ENCODE results near the gene HEG1.

Gene HEG1

DNA sequence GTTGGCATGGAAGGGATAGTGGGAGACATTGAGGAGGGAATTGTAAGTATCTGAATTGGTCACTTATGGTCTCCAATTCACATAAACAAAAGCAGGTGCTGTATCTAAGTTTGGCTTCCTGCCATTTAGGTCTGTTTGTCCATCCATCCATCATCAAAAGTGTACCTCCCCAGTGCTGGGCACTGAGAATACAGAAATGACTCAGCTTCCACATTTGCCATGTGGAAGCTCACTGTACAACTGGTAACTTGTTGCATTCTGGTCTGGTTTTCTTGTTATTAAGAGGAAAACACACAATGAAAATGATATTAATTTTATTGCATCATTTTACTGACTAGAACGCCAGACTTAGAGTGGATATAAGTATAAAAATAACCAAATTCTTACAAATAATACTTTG lies 90.4 kb downstream of the HEG1 start:
- peaks cover 4% of the 10 kb centered on the region; the same call in 1 of the 2 replicates for H3K36me3 ChIP-seq (ENCODE audit: low read depth)
- ATAC-seq (ENCODE audit: low read depth) (no peak), DNase-seq (ENCODE audit: low spot score) (no peak)
- H3K4me1 ChIP-seq (ENCODE audit: insufficient read depth, poor library complexity, severe bottlenecking) = no peaks in the 10 kb centered on the region
- H3K27ac ChIP-seq (ENCODE audit: poor library complexity, severe bottlenecking) = no peak overlapping the region
- H3K4me3 ChIP-seq (ENCODE audit: severe bottlenecking) = no peak overlapping the region
- H3K9me3 ChIP-seq (ENCODE audit: severe bottlenecking) = no peaks in the 10 kb centered on the region
- H3K27me3 ChIP-seq (ENCODE audit: insufficient read depth, poor library complexity, severe bottlenecking) = no peaks in the 10 kb centered on the region
- TF ChIP-seq, protein P1, sequence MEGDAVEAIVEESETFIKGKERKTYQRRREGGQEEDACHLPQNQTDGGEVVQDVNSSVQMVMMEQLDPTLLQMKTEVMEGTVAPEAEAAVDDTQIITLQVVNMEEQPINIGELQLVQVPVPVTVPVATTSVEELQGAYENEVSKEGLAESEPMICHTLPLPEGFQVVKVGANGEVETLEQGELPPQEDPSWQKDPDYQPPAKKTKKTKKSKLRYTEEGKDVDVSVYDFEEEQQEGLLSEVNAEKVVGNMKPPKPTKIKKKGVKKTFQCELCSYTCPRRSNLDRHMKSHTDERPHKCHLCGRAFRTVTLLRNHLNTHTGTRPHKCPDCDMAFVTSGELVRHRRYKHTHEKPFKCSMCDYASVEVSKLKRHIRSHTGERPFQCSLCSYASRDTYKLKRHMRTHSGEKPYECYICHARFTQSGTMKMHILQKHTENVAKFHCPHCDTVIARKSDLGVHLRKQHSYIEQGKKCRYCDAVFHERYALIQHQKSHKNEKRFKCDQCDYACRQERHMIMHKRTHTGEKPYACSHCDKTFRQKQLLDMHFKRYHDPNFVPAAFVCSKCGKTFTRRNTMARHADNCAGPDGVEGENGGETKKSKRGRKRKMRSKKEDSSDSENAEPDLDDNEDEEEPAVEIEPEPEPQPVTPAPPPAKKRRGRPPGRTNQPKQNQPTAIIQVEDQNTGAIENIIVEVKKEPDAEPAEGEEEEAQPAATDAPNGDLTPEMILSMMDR (IDR thresholded peaks at IDR 0.05; ENCODE audit: poor library complexity, severe bottlenecking) = no peak

DNA sequence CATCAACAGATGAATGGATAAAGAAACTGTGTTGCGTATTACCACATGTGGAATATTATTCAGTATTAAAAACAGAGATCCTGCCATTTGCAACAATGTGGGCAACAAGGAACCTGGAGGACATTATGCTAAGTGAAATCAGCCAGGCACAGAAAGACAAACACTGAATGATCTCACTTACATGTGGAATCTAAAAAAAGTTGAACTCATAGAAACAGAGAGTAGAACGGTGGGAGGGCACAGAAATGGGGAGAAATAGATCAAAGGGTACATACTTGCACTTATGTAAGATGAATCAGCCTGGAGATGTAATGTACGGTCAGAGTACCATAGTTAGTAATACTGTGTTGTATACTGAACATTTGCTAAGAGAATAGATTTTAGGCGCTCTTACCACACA lies 91.4 kb downstream of the HEG1 start:
- Histone ChIP-seq H3K36me3 (ENCODE audit: low read depth) (peaks cover 4% of the 10 kb centered on the region; the same call in 1 of the 2 replicates), H3K27ac (ENCODE audit: poor library complexity, severe bottlenecking) (no peak overlapping the region), H3K9me3 (ENCODE audit: severe bottlenecking) (no peaks in the 10 kb centered on the region), H3K4me1 (ENCODE audit: insufficient read depth, poor library complexity, severe bottlenecking) (no peaks in the 10 kb centered on the region), H3K27me3 (ENCODE audit: insufficient read depth, poor library complexity, severe bottlenecking) (no peaks in the 10 kb centered on the region), H3K4me3 (ENCODE audit: severe bottlenecking) (no peak overlapping the region)
- DNase-seq (ENCODE audit: low spot score) (no peak), ATAC-seq (ENCODE audit: low read depth) (no peak)
- TF ChIP-seq, protein P1 (IDR thresholded peaks at IDR 0.05; ENCODE audit: poor library complexity, severe bottlenecking) = no peak

DNA sequence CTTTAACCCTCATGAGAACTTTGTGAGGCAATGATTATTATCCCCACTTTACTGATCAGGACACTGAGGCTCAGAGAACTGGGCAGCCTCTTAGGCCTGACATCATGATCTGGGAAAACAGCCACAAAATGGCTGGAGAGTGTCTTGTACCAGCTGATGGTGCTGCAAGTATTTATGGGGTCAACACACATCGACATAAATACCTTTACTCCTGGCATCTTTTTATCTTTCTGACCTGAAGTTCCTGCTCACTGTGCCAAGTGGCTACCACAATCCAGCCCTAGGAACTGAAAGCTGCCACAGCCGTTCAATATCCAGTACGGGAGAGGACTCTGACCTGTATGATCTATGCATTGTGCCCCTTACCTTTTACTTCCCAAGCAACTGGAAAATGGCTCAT lies 92.0 kb downstream of the HEG1 start:
- Histone ChIP-seq H3K9me3 (ENCODE audit: severe bottlenecking) (no peaks in the 10 kb centered on the region), H3K27me3 (ENCODE audit: insufficient read depth, poor library complexity, severe bottlenecking) (no peaks in the 10 kb centered on the region)
- TF ChIP-seq, protein P1 (IDR thresholded peaks at IDR 0.05; ENCODE audit: poor library complexity, severe bottlenecking) = no peak

DNA sequence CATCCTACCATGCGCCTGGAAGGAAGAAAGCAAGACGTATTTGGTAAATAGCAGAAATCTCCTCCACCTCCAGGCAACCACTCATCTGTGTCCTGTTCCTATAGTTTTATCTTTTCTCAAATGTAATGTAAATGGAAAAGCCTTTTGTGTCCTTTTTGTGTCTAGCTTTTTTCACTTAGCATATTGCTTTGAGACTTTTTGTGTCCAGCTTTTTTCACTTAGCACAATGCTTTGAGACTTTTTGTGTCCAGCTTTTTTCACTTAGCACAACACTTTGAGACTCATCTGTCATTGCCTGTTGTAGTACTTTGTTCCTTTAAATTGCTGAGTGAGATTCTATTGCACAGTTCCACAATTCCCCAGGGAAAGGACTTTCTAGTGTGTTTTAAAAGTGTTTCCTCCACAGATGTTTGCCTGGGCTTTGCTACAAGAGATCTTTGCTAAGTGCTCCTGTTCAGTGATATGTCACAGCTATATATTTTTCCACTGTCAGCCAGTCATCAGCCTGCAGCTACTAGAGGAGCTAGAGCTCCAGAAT lies 93.3 kb downstream of the HEG1 start:
- TF ChIP-seq, protein P1 (IDR thresholded peaks at IDR 0.05; ENCODE audit: poor library complexity, severe bottlenecking) = no peak
- H3K4me1 ChIP-seq (ENCODE audit: insufficient read depth, poor library complexity, severe bottlenecking) = no peaks in the 10 kb centered on the region

More for the DNA sequence above, 92.0 kb downstream of the HEG1 start:
- ATAC-seq (ENCODE audit: low read depth) = no peak
- Histone ChIP-seq H3K4me3 (ENCODE audit: severe bottlenecking) (no peak overlapping the region), H3K27ac (ENCODE audit: poor library complexity, severe bottlenecking) (no peak overlapping the region), H3K4me1 (ENCODE audit: insufficient read depth, poor library complexity, severe bottlenecking) (no peaks in the 10 kb centered on the region), H3K36me3 (ENCODE audit: low read depth) (no peaks in the 10 kb centered on the region)
- no peak for DNase-seq (ENCODE audit: low spot score)

DNA sequence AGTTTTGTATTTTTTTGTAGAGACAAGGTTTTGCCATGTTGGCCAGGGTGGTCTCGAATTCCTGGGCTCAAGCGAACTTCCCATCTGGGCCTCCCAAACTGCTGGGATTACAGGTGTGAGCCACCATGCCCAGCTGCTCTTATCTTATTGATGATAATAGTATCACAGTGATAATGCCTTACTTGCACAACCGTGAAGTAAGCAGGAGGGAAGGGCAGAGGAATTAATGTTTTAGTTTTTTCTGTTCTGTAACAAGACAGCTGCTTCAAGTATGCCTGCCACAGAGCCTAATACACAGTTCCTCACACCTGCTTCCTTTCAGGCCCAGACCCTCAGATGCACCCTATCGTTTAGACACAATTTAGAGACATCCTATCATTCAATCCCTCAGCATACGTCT lies 95.1 kb downstream of the HEG1 start:
- H3K4me3 ChIP-seq (ENCODE audit: severe bottlenecking) = no peak overlapping the region
- TF ChIP-seq, protein P1 (IDR thresholded peaks at IDR 0.05; ENCODE audit: poor library complexity, severe bottlenecking) = no peak
- ATAC-seq (ENCODE audit: low read depth) (no peak), DNase-seq (ENCODE audit: low spot score) (no peak)
- no peaks in the 10 kb centered on the region for H3K36me3 ChIP-seq (ENCODE audit: low read depth)
- no peaks in the 10 kb centered on the region for H3K4me1 ChIP-seq (ENCODE audit: insufficient read depth, poor library complexity, severe bottlenecking)
- H3K27ac ChIP-seq (ENCODE audit: poor library complexity, severe bottlenecking) = no peak overlapping the region
- no peaks in the 10 kb centered on the region for H3K9me3 ChIP-seq (ENCODE audit: severe bottlenecking)
- no peaks in the 10 kb centered on the region for H3K27me3 ChIP-seq (ENCODE audit: insufficient read depth, poor library complexity, severe bottlenecking)

More for the DNA sequence above, 93.3 kb downstream of the HEG1 start:
- DNase-seq (ENCODE audit: low spot score) = no peak
- no peaks in the 10 kb centered on the region for H3K9me3 ChIP-seq (ENCODE audit: severe bottlenecking)
- H3K27me3 ChIP-seq (ENCODE audit: insufficient read depth, poor library complexity, severe bottlenecking) = no peaks in the 10 kb centered on the region
- H3K4me3 ChIP-seq (ENCODE audit: severe bottlenecking) = no peak overlapping the region
- no peaks in the 10 kb centered on the region for H3K36me3 ChIP-seq (ENCODE audit: low read depth)
- ATAC-seq (ENCODE audit: low read depth) = no peak
- no peak overlapping the region for H3K27ac ChIP-seq (ENCODE audit: poor library complexity, severe bottlenecking)

All from RWPE2 (cell line).